ENCODE results near the gene DISP3. TPM values are rescaled to one million over a fixed set of nuclear protein-coding genes. Genes with fewer than 3 reads are reported as not detected.

Gene DISP3
- polyA plus RNA-seq, 1 donor (not counting 4 experiments of a cell fraction or from before 2014, with no cell fraction given): not detected

- no peak for TF ChIP-seq EZH2 (IDR thresholded peaks at IDR 0.05; ENCODE audit: low read length)
- no peak for TF ChIP-seq CTCF (optimal IDR thresholded peaks at IDR 0.05 in 1 of 3, IDR thresholded peaks at IDR 0.05 in 1 of 3, conservative IDR thresholded peaks at IDR 0.05 in 1 of 3; ENCODE audit: extremely low read depth in 1 of 3, insufficient read depth in 2 of 3, low read length in 3 of 3)
- Histone ChIP-seq H3K9ac (ENCODE audit: control insufficient read depth, extremely low read depth, insufficient read depth, low read length) (no peak overlapping the region), H2AFZ (ENCODE audit: control insufficient read depth, low read length) (no peak overlapping the region), H3K27ac (ENCODE audit: control insufficient read depth, insufficient read depth, low read length) (no peak overlapping the region), H4K20me1 (ENCODE audit: control insufficient read depth, extremely low read depth, insufficient read depth, low read length) (no peaks in the 10 kb centered on the region), H3K4me2 (ENCODE audit: control insufficient read depth, extremely low read depth, insufficient read depth, low read depth, low read length) (no peak overlapping the region), H3K79me2 (ENCODE audit: control insufficient read depth, insufficient read depth, low read length) (no peaks in the 10 kb centered on the region), H3K9me3 (ENCODE audit: control insufficient read depth, low read depth, low read length) (no peaks in the 10 kb centered on the region), H3K27me3 (ENCODE audit: control insufficient read depth, extremely low read depth, insufficient read depth, low read length) (peaks cover 6% of the 10 kb centered on the region), H3K9me1 (ENCODE audit: control insufficient read depth, extremely low read depth, insufficient read depth, low read length) (no peaks in the 10 kb centered on the region), H3K36me3 (ENCODE audit: control insufficient read depth in 2 of 2, extremely low read depth in 1 of 2, insufficient read depth in 2 of 2, low read length in 2 of 2) (no peaks in the 10 kb centered on the region), H3K4me1 (ENCODE audit: control insufficient read depth, extremely low read depth, insufficient read depth, low read length) (no peaks in the 10 kb centered on the region), H3K4me3 (ENCODE audit: control insufficient read depth in 2 of 3, extremely low read depth in 1 of 3, insufficient read depth in 2 of 3, low read depth in 1 of 3, low read length in 3 of 3) (no peak overlapping the region)
- dilution Hi-C loops (cut with MboI; ENCODE audit: extremely low pct_ligation_motif_present, low sequenced_read_pairs): no loop called here
- FAIRE-seq (no peak), DNase-seq (ENCODE audit: low read depth, low spot score) (no peak)
These were observed 50.4 kb downstream of the DISP3 start for GRCh38 chr1:11529330-11529729.

GRCh38 chr1:11529763-11530730 is 51.1 kb downstream of the DISP3 start:
- Histone ChIP-seq H3K9me1 (ENCODE audit: control insufficient read depth, extremely low read depth, insufficient read depth, low read length) (no peaks in the 10 kb centered on the region), H3K9me3 (ENCODE audit: control insufficient read depth, low read depth, low read length) (no peaks in the 10 kb centered on the region), H2AFZ (ENCODE audit: control insufficient read depth, low read length) (no peak overlapping the region), H3K36me3 (ENCODE audit: control insufficient read depth in 2 of 2, extremely low read depth in 1 of 2, insufficient read depth in 2 of 2, low read length in 2 of 2) (no peaks in the 10 kb centered on the region), H3K27me3 (ENCODE audit: control insufficient read depth, extremely low read depth, insufficient read depth, low read length) (peaks cover 6% of the 10 kb centered on the region), H3K79me2 (ENCODE audit: control insufficient read depth, insufficient read depth, low read length) (no peaks in the 10 kb centered on the region), H3K9ac (ENCODE audit: control insufficient read depth, extremely low read depth, insufficient read depth, low read length) (no peak overlapping the region), H4K20me1 (ENCODE audit: control insufficient read depth, extremely low read depth, insufficient read depth, low read length) (no peaks in the 10 kb centered on the region), H3K4me1 (ENCODE audit: control insufficient read depth, extremely low read depth, insufficient read depth, low read length) (no peaks in the 10 kb centered on the region), H3K4me3 (ENCODE audit: control insufficient read depth in 2 of 3, extremely low read depth in 1 of 3, insufficient read depth in 2 of 3, low read depth in 1 of 3, low read length in 3 of 3) (no peak overlapping the region), H3K27ac (ENCODE audit: control insufficient read depth, insufficient read depth, low read length) (no peak overlapping the region), H3K4me2 (ENCODE audit: control insufficient read depth, extremely low read depth, insufficient read depth, low read depth, low read length) (no peak overlapping the region)
- no peak for TF ChIP-seq CTCF (optimal IDR thresholded peaks at IDR 0.05 in 1 of 3, IDR thresholded peaks at IDR 0.05 in 1 of 3, conservative IDR thresholded peaks at IDR 0.05 in 1 of 3; ENCODE audit: extremely low read depth in 1 of 3, insufficient read depth in 2 of 3, low read length in 3 of 3)
- TF ChIP-seq EZH2 (IDR thresholded peaks at IDR 0.05; ENCODE audit: low read length): no peak
- no peak for DNase-seq (ENCODE audit: low read depth, low spot score)
- no peak for FAIRE-seq
- dilution Hi-C loops (cut with MboI; ENCODE audit: extremely low pct_ligation_motif_present, low sequenced_read_pairs): no loop called here
